ENCODE data around the gene ALLC.

- TF ChIP-seq EP300 (IDR thresholded peaks at IDR 0.05): no peak
- no peak for TF ChIP-seq CTCF (IDR thresholded peaks at IDR 0.05)
- no peak for TF ChIP-seq POLR2A (IDR thresholded peaks at IDR 0.05; ENCODE audit: low read depth)
These were observed 79.1 kb downstream of the ALLC start for GRCh38 chr2:3737128-3737527.
